COR-L47 (cell line): ENCODE measurements around the gene ACSL3.
"Not testable (repeated sequence)": the region's sequence is repeated elsewhere in the genome, so short reads cannot be mapped to it uniquely, and the experiment has no call there.

ENCODE experiments used
- DNase-seq: peaks from one replicate; lab custom pipeline; 2025; lab: John Stamatoyannopoulos, UW

ACSL3 gene

DNA sequence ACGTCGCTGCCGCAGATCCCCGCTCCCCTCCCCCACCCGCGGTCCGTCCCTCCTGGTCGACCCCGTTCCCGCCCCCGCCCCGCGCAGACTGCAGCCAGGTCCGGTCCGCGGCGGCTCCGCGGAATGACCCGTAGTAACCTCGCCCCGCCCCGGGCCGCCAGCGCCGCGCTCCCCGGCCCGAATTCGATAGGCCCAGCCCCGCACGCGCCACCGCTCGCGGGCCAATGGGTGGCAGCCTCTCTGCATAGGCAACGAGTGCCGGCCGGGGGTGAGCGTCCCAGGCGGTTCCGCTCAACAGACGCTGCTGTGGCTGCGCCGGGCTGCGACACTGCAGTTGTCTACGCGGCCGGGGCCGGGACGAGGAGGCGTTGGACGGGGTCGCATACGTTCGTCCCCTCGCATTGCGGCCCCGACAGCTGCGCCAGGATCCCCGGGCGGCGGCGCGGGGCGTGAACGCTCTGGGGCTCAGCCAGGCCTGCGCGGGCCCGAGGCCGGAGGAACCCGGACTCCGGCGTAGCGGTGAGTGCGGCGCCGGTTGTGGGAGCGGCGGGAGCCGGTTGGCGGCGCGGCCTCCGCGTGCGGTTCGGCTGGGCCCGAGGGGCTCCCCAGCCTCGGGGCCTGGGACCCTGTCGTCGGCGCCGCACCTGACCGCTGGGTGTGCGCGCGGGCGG is at the start of gene ACSL3:
Gene ACSL3, plus strand, starts transcription at position 297 of the 671 bp plus-strand sequence. CDS start 47,737 bp downstream, outside the sequence.
- peak; percentile 94 for DNase-seq

DNA sequence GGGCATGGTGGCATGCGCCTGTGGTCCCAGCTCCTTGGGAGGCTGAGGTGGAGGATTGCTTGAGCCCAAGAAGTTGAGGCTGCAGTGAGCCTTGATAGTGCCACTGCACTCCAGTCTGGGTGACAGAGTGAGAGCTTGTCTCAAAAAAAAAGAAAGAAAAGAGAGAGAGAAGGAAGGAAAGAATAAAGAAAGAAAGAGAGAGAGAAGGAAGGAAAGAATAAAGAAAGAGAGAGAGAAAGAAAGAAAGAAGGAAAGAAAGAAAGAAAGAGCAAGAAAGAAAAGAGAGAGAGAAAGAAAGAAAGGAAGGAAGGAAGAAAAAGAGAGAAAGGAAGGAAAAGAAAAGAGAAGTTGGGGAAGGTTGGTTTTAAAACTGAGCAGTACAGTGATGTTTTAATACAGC is 49.0 kb upstream of the ACSL3 start:
- no peak for DNase-seq

DNA sequence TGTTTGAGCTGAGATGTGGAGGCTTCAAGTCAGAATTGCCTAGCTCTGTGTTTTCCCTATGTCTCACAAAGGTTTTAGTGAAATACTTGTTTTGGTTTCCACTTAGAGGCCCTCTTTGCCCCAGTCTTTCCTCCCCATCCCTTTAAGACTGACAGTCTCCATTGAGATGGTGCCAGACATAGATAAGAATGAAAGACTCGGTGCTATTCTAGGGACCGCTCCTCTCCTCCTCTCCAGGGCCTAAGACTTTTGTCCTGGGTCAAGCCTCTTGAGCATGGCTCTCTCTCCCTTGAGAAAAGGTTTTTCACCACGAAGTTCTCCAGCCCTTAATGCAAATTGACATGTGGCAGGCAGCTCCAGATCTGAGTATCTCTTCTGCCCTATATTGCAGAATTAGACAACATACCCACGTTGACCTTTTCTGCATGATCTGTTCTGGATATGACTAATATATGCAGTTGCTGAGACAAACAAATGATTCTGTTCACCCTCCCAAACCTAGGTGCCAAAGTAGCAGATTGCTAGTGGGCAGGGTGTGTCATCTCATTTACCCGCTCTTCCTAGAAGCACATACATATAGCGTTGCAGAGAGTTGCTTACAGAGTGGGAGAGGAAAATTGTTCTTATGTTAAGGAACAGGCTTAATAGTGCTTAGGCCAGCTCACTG is 47.5 kb upstream of the ACSL3 start:
- DNase-seq = no peak

DNA sequence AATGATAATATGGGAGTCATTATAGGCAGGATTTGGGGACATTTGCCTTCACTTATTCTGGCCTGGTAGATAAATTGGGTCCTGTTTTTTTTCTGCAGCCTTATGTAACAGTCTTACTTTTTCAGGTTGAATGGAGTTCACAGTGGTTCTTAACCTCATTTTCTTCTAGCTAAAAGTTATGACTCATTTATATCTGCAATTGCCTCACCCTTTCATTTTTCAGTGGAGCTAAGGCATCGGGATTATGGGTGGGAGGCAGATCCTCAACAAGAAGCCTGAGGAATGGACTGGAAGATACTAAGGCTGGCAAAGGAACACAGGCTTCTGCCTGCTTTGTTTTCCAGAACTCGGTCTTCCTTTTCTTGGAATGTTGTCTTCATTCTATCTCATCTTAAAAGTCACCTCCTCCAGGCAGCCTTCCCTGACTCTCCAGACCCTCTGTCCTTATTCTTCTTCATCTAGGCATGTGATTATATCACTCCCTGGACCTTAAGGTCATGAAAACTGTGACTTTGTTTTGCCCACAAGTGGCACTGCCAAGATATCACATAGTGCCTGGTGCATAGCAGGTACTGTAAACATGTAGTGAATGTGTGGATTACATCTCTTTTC is 41.0 kb upstream of the ACSL3 start:
- DNase-seq = no peak

DNA sequence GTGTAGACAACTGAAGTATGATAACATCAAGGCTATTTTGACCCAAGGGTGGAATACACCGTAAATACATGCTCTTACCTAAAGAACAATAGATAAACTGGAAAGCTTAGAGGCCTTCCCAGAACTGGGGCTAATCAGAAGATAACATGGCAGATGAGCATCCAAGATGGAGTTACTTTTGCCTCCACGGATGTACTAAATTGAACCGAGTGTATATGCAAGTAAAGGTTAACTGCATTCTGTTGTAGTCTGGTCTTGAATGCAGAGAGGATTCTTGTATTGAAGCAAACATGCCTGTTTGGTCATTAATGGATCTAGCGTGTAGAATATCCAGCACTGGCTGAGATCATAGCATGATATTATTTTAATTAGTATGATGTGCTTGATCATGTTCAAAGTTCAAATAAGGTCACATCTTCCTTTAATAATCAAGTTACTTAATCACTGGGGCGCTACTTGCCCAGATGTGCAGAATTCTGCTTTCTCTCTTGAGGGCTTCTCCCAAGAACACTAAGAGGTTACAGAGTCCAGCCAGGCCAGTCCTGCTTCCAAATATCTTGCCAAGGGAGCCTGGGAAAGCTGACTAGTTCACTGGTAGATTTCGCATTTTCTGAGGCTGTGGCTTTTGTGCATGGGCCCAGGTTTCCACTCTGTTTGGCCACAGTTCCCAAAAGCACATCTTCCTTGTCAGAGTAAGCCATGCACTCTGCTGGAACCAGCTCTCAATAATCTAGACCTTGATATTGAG is 37.5 kb upstream of the ACSL3 start:
- DNase-seq = no peak

DNA sequence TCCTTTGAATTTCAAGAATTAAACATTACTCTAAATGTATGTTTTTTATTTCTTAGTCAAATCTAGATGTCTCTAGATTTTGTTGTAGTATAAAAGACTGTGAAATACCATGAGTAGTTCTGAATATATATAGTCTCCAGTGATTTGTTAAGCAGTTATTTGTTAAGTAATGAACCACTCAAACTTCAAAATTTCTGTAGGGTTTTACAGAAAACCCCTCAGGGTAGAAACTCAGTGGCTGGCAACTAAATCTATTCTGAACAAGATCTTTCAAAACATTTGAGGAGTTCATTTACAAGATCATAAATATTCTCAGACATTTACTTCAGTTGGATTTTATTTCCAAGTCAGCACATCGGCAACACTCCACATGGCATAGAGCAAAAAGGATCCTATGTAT is 35.8 kb upstream of the ACSL3 start:
- no peak for DNase-seq

DNA sequence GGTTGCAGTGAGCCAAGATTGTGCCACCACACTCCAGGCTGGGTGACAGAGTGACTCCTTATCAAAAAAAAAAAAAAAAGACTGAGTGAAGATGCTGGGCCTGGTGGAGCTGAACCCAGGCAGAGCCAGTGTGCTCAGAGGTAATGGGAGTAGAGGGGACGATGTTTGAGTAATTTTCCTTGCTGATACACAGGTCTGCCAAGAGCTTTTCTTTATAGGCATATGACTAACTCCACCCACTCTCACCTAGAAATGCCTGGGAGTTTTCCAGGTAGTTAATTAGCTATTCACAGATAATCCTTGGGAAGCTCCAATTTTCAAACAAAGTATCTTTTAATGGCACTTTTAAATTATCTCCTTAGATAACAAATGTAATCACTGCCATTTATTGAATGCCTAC is 33.4 kb upstream of the ACSL3 start:
- DNase-seq = peak; percentile 5

DNA sequence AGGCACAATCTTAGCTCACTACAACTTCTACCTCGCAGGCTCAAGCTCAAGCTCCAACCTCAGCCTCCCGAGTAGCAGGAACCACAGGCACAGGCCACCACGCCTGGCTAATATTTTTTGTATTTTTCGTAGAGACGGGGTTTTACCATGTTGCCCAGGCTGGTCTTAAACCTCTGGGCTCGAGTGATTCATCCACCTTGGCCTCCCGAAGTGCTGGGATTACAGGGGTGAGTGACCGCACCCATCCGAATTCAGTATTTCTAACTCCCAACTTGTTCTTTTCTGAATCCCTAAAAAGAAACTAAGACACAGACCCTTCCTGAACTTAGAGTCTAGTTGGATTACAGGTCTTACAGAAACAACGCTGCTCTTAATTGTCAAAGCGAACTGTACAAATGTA is 32.3 kb upstream of the ACSL3 start:
- no peak for DNase-seq

DNA sequence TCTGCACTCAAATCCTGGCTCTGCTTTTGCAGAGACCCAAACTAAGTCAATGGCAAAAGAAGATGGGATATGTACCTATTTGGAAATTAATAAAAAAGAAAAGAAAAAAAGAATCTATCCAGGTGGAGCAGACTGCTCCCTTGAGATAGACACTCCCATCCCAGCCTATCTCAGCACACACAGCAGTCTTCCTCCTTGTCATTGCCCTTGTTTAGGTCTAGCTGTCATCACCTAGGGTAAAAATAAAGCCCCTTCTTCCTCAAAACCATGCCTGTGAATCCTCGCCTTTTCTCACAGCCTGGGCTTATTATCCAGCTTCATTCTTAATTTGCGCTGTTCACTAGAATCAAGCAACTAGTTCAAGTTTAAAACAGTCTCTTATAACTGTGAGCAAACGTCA is 30.7 kb upstream of the ACSL3 start:
- no peak for DNase-seq

DNA sequence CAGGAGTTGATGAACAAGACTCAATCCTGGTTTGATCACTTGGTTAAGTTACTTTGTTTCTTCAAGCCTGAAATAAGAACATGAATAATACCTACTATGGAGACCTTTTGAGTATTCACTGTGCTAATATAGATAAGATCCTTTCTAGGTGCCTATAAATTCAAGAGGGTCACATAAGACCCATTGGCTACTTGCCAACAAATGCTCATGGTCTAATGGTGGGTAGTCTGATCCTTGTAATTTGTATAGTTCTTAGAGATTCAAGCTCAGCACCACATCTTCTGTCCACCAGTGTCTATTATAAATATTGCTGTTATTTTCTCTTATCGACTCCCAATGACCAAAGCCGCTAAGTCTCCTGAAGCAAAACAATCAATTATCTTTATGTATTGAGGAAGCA is 27.4 kb upstream of the ACSL3 start:
- DNase-seq = no peak

DNA sequence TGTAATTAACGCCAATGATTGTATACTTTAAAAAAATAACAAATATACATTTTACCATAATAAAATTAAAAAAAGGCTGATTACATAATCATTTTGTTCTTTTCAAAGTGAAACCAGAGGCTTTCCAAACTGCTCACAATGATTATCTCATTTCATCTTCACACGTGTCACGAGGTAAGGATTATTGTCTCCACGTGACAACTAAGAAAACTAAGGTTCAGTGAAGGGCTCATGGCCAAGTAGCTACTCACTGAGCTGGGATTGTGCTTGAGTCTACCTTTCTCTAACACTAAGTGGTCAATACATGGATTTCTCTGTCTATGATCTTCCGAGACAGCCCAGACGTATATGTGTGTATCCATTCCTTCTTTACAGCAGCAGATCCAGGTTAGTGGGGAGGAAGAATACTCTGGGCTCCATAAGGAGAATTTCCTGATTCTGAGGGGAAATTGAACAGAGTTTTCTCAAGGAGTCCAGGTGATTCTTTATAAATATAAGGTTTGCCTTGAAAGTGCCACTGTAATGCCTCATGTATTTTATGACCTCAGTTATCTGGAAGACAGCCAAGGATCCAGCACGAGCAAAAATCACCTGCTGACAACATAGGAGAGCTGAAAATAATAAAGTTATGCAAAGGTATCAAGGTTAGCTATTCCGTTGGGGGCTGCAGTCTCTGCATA is 25.6 kb upstream of the ACSL3 start:
- DNase-seq = no peak

DNA sequence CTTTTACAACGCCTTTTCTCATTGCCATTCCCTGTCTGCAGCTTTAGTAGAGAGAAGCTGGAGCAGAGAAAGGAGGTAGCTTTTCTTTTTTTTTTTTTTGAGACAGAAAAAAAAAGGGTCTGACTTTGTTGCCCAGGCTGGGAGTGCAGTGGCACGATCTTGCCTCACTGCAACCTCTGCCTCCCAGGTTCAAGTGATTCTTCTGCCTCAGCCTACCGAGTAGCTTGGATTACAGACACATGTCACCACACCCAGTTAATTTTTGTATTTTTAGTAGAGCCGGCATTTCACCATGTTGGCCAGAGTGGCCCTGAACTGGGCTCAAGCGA is 25.0 kb upstream of the ACSL3 start:
- no peak for DNase-seq

DNA sequence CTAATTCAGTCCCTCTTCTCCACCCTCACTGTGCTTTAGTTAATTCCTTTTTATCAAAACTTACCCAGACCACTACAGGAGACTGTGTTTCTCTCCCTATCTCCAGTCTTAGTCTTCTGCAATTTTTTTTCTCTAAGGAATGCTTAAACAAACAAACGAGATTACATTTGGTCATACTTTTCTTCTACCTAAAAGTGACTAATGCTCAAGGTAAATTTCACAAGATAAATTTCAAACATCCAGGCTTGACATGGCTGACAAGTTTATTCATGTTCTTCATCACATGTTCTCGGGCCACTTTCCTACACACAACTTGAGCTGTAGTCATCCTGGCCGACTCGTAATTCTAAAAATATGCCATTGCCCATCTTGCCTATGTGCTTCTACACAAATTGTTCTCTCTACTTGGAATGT is 23.2 kb upstream of the ACSL3 start:
- no peak for DNase-seq

DNA sequence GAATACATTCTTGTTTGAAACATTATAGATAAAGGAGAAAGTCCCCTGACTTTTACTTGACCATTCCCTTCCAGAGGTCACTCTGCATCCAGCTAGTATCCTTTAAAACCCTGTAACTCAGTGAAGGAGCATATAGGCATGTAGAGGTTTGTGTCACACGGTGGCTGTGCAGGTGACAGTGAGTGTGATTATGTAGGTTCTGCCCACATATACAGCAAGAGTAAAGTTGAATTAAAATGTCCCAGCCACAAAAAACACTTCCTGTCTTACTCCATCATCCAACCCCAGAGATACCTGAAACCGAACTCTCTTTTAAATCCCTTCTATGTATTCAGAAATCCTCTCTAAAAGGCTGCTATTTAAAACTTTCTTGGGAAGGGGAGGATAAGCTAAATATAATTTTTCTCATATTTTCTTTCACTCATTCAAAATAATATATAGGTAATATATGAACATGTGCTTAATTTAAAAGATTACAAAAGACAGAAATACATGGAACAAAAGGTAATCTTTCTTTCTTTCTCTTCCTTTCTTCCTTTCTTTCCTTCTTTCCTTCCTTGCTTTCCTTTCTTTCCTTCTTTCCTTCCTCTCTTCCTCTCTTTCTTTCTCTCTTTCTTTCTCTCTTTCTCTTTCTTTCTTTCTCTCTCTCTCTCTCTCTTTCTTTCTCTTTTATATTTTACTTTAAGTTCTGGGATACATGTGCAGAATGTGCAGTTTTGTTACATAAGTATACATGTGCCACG is 20.6 kb upstream of the ACSL3 start:
- DNase-seq = no peak

DNA sequence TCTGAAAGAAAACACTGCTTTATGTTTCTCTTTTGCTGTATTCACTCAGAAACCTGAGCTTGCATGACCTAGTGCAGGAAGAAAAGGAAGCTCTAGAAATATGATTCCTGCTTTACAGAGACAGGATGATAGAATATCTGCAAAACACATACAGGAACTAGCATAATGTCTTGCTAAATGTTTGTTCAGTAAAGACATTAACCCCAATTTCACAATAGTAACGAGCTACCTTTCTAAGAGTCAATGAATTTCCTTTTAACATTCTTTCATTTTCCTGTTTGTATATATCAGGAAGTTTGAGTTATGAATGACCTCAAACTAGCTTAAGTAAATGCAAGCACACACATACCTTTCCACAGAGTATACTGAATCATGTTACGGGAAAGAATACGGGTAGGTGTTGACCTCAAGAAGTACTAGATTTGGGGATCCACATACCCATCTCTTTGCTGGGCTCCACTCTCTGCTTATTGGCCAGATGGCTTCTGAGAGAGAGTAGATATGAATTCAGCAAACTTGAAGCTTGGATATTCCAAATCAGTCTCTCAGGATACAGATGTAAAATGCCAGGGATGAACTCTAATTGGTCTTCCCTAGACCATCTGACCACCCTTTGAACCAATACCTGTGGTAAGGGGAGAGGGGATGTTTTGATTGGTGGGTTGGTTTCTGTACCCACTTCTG is 18.2 kb upstream of the ACSL3 start:
- DNase-seq = no peak

DNA sequence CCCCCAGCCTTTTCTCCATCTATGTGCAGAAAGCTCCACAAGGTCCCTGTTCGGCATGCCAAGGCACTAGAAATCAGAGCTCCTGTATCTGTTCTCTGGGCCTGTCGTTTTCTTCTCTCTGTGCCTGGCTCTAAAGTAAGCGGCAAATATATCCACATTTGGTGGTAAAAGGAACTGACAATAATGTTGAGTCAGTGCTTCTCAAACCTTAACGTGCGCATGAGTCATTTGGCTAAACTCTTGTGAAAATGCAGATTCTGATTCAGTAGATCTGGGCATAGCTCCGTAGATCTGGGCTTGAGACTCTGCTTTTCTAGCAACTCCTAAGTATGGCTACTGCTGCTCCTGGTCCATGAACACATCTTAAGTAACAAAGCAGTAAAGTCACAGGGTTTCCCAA is 16.5 kb upstream of the ACSL3 start:
- no peak for DNase-seq

DNA sequence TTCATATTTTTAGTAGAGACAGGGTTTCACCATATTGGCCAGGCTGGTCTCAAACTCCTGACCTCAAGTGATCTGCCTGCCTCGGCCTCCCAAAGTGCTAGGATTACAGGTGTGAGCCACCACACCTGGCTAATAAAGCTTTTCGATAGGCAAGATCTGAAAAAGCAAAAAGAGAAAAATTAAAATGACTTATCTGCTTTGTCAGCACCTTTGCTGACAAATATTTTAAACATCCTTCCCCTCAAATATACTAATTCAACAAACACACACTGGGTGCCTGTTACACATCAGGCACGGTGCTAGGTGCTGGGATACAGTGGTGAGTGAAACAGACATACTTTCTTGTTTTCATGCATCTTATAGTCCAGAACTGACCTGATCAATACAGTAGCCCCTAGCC is 15.5 kb upstream of the ACSL3 start:
- DNase-seq = not testable (repeated sequence)

DNA sequence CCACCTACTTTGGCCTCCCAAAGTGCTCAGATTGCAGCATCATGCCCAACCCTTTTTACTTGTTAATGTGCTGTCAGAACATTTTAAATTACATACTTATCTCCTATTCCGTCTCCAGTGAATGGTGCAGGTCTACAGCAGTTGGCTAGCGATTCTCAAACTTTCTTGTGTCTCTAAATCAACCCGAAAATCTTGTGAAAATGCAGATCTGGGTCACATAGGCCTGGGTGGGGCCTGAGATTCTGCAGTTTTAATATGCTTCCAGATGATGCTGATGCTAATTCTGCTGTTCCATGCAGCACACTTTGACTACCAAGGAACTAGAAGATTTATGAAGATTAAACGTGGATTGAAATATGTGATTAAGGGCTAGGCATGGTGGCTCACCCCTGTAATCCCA is 14.8 kb upstream of the ACSL3 start:
- DNase-seq = no peak

DNA sequence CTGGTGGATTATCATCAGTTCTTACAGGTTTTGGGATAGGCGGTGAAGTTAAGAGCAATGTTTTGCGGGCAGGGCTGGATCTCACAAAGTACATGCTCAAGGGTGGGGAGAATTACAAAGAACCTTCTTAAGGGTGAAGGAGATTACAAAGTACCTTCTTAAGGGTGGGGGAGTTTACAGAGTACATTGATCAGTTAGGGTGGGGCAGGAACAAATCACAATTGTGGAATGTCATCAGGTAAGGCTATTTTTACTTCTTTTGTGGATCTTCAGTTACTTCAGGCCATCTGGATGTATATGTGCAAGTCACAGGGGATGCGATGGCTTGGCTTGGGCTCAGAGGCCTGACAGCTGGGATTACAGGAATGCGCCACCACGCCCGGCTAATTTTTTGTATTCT is 12.8 kb upstream of the ACSL3 start:
- DNase-seq = not testable (repeated sequence)

DNA sequence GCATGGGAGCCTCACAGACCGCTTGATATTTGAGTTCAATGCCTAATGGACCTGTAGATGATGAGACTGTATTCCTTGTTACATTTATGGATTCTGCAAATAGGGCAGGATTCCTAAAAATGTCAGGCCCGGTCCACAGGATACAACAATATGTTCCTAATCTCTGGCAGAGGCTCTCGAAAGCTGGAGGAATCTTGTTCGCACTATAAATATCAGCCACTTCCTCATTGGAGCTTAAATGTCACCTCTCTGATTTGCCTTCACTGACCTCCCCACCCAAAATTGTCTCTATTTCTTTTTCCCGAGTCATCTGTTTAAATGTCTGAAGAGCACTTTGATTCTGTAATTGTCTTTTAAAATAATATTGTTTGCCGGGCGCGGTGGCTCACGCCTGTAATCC is 12.0 kb upstream of the ACSL3 start:
- DNase-seq = no peak

DNA sequence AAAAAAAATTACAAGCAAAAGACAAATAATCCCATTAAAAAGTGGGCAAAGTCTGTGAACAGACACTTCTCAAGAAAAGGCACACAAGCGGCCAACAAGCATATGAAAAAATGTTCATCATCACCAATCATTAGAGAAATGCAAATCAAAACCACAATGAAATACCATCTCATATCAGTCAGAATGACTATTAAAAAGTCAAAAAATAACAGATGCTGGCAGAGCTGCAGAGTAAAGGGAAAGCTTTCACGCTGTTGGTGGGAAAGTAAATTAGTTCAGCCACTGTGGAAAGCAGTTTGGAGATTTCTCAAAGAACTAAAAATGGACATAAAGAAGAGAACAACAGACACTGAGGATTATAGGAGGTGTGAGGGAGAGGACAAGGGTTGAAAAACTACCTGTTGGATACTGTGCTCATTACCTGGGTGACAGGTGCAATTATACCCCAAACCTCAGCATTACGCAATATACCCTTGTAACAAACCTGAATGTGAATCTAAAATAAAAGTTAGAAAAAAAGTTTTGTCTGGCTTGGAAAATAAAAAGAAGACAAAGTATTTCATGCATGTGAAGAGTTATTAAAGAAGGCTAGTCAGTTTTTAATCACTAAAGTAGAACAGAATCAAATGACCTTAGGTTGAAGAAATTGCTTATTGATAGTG is 8.7 kb upstream of the ACSL3 start:
- no peak for DNase-seq
